ENCODE measurements around the gene RPS6KB1. TPM values are rescaled to one million over a fixed set of nuclear protein-coding genes. Genes with fewer than 3 reads are reported as not detected.
"Not testable (repeated sequence)": the region's sequence is repeated elsewhere in the genome, so short reads cannot be mapped to it uniquely, and the experiment has no call there.

RPS6KB1 gene
- polyA plus RNA-seq, 1 donor = 25.4 TPM

GRCh38 chr17:59852847-59853167 is 40.1 kb upstream of the RPS6KB1 start:
- H3K4me3 ChIP-seq (ENCODE audit: low read length); H3K9me3 ChIP-seq (ENCODE audit: control insufficient read depth, low read depth, low read length); H3K27ac ChIP-seq (ENCODE audit: low read length); DNase-seq; H3K27me3 ChIP-seq (ENCODE audit: control insufficient read depth, insufficient read depth, low read length); H3K36me3 ChIP-seq (ENCODE audit: control insufficient read depth, insufficient read depth, low read length): not testable (repeated sequence)
- no CpG with 5 or more reads among the region's 7 CpGs for WGBS (ENCODE audit: insufficient coverage, low lambda C conversion rate)
- H3K4me1 ChIP-seq (ENCODE audit: control insufficient read depth, insufficient read depth, low read length) = peaks cover 32% of the 10 kb centered on the region

GRCh38 chr17:59853168-59853918 is 39.6 kb upstream of the RPS6KB1 start:
- Histone ChIP-seq H3K4me1 (ENCODE audit: control insufficient read depth, insufficient read depth, low read length) (peaks cover 26% of the 10 kb centered on the region), H3K9me3 (ENCODE audit: control insufficient read depth, low read depth, low read length) (no peaks in the 10 kb centered on the region), H3K27ac (ENCODE audit: low read length) (no peak overlapping the region), H3K27me3 (ENCODE audit: control insufficient read depth, insufficient read depth, low read length) (no peaks in the 10 kb centered on the region), H3K4me3 (ENCODE audit: low read length) (no peak overlapping the region), H3K36me3 (ENCODE audit: control insufficient read depth, insufficient read depth, low read length) (no peaks in the 10 kb centered on the region)
- WGBS (ENCODE audit: insufficient coverage, low lambda C conversion rate) = no CpG with 5 or more reads among the region's 14 CpGs
- DNase-seq = peak in 1 of 2 donors; percentile 73

- peaks cover 19% of the 10 kb centered on the region for H3K4me1 ChIP-seq (ENCODE audit: control insufficient read depth, insufficient read depth, low read length)
- WGBS (ENCODE audit: insufficient coverage, low lambda C conversion rate) = 100% methylated on average over 2 of the region's 10 CpGs
- DNase-seq = not testable (repeated sequence)
These were observed 38.8 kb upstream of the RPS6KB1 start for GRCh38 chr17:59853919-59854729.

GRCh38 chr17:59856859-59857794 is 35.8 kb upstream of the RPS6KB1 start:
- Histone ChIP-seq H3K27ac (ENCODE audit: low read length) (no peak overlapping the region), H3K9me3 (ENCODE audit: control insufficient read depth, low read depth, low read length) (no peaks in the 10 kb centered on the region), H3K27me3 (ENCODE audit: control insufficient read depth, insufficient read depth, low read length) (no peaks in the 10 kb centered on the region), H3K36me3 (ENCODE audit: control insufficient read depth, insufficient read depth, low read length) (peaks cover 4% of the 10 kb centered on the region), H3K4me3 (ENCODE audit: low read length) (no peak overlapping the region), H3K4me1 (ENCODE audit: control insufficient read depth, insufficient read depth, low read length) (peaks cover 9% of the 10 kb centered on the region)
- WGBS (ENCODE audit: insufficient coverage, low lambda C conversion rate) = 92% methylated on average over 2 of the region's 3 CpGs
- DNase-seq = no peak

More at GRCh38 chr17:59853919-59854729, 38.8 kb upstream of the RPS6KB1 start:
- H3K9me3 ChIP-seq (ENCODE audit: control insufficient read depth, low read depth, low read length); H3K4me3 ChIP-seq (ENCODE audit: low read length); H3K36me3 ChIP-seq (ENCODE audit: control insufficient read depth, insufficient read depth, low read length); H3K27me3 ChIP-seq (ENCODE audit: control insufficient read depth, insufficient read depth, low read length); H3K27ac ChIP-seq (ENCODE audit: low read length): not testable (repeated sequence)

GRCh38 chr17:59858167-59858816 is 34.6 kb upstream of the RPS6KB1 start:
- Histone ChIP-seq H3K27me3 (ENCODE audit: control insufficient read depth, insufficient read depth, low read length) (no peaks in the 10 kb centered on the region), H3K4me3 (ENCODE audit: low read length) (no peak overlapping the region), H3K27ac (ENCODE audit: low read length) (no peak overlapping the region), H3K4me1 (ENCODE audit: control insufficient read depth, insufficient read depth, low read length) (peaks cover 4% of the 10 kb centered on the region), H3K9me3 (ENCODE audit: control insufficient read depth, low read depth, low read length) (no peaks in the 10 kb centered on the region), H3K36me3 (ENCODE audit: control insufficient read depth, insufficient read depth, low read length) (peaks cover 8% of the 10 kb centered on the region)
- no peak for DNase-seq
- 77% methylated on average over 3 of the region's 5 CpGs for WGBS (ENCODE audit: insufficient coverage, low lambda C conversion rate)

GRCh38 chr17:59858932-59859331 is 34.0 kb upstream of the RPS6KB1 start:
- Histone ChIP-seq H3K9me3 (ENCODE audit: control insufficient read depth, low read depth, low read length) (no peaks in the 10 kb centered on the region), H3K36me3 (ENCODE audit: control insufficient read depth, insufficient read depth, low read length) (peaks cover 10% of the 10 kb centered on the region), H3K27ac (ENCODE audit: low read length) (no peak overlapping the region), H3K4me1 (ENCODE audit: control insufficient read depth, insufficient read depth, low read length) (peaks cover 4% of the 10 kb centered on the region), H3K4me3 (ENCODE audit: low read length) (no peak overlapping the region), H3K27me3 (ENCODE audit: control insufficient read depth, insufficient read depth, low read length) (no peaks in the 10 kb centered on the region)
- DNase-seq = no peak
- WGBS (ENCODE audit: insufficient coverage, low lambda C conversion rate) = 90% methylated on average over 2 of the region's 3 CpGs

GRCh38 chr17:59859444-59860025 is 33.4 kb upstream of the RPS6KB1 start:
- Histone ChIP-seq H3K36me3 (ENCODE audit: control insufficient read depth, insufficient read depth, low read length) (peaks cover 13% of the 10 kb centered on the region), H3K27me3 (ENCODE audit: control insufficient read depth, insufficient read depth, low read length) (no peaks in the 10 kb centered on the region), H3K4me1 (ENCODE audit: control insufficient read depth, insufficient read depth, low read length) (peaks cover 4% of the 10 kb centered on the region), H3K27ac (ENCODE audit: low read length) (no peak overlapping the region), H3K4me3 (ENCODE audit: low read length) (no peak overlapping the region), H3K9me3 (ENCODE audit: control insufficient read depth, low read depth, low read length) (no peaks in the 10 kb centered on the region)
- no CpG with 5 or more reads among the region's 2 CpGs for WGBS (ENCODE audit: insufficient coverage, low lambda C conversion rate)
- no peak for DNase-seq

GRCh38 chr17:59863616-59864015 is 29.3 kb upstream of the RPS6KB1 start:
- H3K27me3 ChIP-seq (ENCODE audit: control insufficient read depth, insufficient read depth, low read length) = no peaks in the 10 kb centered on the region
- no peaks in the 10 kb centered on the region for H3K4me1 ChIP-seq (ENCODE audit: control insufficient read depth, insufficient read depth, low read length)
- no peak overlapping the region for H3K4me3 ChIP-seq (ENCODE audit: low read length)
- no peak for DNase-seq
- 100% methylated on average over 1 of the region's 3 CpGs for WGBS (ENCODE audit: insufficient coverage, low lambda C conversion rate)
- H3K27ac ChIP-seq (ENCODE audit: low read length) = no peak overlapping the region
- H3K36me3 ChIP-seq (ENCODE audit: control insufficient read depth, insufficient read depth, low read length) = peaks cover 18% of the 10 kb centered on the region
- no peaks in the 10 kb centered on the region for H3K9me3 ChIP-seq (ENCODE audit: control insufficient read depth, low read depth, low read length)

- Histone ChIP-seq H3K27me3 (ENCODE audit: control insufficient read depth, insufficient read depth, low read length) (no peaks in the 10 kb centered on the region), H3K27ac (ENCODE audit: low read length) (no peak overlapping the region), H3K9me3 (ENCODE audit: control insufficient read depth, low read depth, low read length) (no peaks in the 10 kb centered on the region), H3K4me3 (ENCODE audit: low read length) (no peak overlapping the region), H3K4me1 (ENCODE audit: control insufficient read depth, insufficient read depth, low read length) (no peaks in the 10 kb centered on the region), H3K36me3 (ENCODE audit: control insufficient read depth, insufficient read depth, low read length) (peaks cover 12% of the 10 kb centered on the region)
- WGBS (ENCODE audit: insufficient coverage, low lambda C conversion rate) = no CpG with 5 or more reads among the region's 1 CpG
- no peak for DNase-seq
These were observed 23.0 kb upstream of the RPS6KB1 start for GRCh38 chr17:59869941-59870218.

All from large intestine (tissue), 3 donors.